NOMO-1 treated with DMSO at 0.1 percent for 48 hours (cell line): Measurements from ENCODE around the gene ACBD4.

Source experiments
- DNase-seq: peaks from one replicate; lab custom pipeline; 2025; ENCODE audit not compliant: unreplicated experiment; lab: John Stamatoyannopoulos, UW

The ACBD4 gene

DNA sequence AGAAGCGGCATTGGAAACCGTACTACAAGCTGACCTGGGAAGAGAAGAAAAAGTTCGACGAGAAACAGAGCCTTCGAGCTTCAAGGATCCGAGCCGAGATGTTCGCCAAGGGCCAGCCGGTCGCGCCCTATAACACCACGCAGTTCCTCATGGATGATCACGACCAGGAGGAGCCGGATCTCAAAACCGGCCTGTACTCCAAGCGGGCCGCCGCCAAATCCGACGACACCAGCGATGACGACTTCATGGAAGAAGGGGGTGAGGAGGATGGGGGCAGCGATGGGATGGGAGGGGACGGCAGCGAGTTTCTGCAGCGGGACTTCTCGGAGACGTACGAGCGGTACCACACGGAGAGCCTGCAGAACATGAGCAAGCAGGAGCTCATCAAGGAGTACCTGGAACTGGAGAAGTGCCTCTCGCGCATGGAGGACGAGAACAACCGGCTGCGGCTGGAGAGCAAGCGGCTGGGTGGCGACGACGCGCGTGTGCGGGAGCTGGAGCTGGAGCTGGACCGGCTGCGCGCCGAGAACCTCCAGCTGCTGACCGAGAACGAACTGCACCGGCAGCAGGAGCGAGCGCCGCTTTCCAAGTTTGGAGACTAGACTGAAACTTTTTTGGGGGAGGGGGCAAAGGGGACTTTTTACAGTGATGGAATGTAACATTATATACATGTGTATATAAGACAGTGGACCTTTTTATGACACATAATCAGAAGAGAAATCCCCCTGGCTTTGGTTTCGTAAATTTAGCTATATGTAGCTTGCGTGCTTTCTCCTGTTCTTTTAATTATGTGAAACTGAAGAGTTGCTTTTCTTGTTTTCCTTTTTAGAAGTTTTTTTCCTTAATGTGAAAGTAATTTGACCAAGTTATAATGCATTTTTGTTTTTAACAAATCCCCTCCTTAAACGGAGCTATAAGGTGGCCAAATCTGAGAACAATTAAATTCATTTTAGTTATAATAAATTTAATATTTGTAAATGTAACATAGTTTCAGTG lies 14.5 kb downstream of the ACBD4 start:
- peak; percentile 47 for DNase-seq

DNA sequence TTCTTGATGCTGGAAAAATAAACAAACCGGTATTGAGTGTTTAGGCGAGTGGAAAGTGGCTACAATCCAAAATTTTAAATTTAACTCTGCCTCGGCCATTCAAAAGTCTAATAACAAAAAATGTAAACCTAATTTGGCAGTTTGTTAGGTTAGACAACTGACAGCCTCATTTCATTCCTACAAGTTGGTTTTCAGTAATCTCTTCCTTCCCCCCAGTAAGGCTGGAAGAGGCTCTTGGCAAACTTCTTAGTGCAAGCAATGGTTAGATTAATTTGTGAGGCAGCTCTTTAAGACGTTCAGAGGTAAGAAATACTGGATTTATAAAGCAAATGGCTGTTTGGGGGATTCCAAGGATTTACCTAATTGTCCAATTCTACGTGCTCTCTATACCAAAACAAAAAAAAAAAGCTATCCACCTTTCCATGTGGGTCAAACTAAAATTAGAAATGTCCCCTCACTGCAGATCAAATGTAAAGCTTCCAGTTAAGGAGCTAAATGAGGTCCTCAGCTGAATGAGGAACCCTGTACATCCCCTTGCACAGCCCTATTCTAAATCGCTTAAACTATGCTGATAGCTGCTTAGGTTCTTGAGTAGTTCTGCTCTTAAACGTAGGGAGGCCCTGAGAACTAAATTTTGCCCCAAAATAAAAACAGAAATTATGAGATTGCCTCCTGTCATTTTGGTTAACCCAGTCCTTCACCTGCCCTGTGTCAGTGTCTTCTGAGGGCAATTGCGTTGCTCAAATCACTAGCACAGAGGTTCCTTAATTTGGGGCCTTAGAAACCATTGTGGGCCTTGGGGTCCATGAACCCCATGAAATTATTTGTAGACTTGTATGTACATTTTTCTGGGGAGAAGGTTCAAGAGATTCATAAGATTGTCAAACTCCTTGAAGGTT lies 15.7 kb downstream of the ACBD4 start:
- no peak for DNase-seq

DNA sequence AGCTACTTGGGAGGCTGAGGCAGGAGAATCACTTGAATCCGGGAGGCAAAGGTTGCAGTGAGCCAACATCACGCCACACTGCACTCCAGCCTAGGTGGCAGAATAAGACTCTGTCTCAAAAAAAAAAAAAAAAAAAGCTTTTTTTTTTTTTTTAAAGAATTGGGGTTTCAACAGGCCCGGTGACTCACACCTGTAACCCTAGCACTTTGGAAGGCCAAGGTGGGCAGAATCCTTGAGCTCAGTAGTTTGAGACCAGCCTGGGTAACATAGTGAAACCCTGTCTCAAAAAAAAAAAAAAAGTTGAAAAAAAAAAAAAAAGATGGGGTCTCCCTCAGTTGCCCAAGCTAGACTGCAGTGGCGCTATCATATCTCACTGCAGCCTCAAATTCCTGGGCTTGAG lies 19.5 kb downstream of the ACBD4 start:
- no peak for DNase-seq

DNA sequence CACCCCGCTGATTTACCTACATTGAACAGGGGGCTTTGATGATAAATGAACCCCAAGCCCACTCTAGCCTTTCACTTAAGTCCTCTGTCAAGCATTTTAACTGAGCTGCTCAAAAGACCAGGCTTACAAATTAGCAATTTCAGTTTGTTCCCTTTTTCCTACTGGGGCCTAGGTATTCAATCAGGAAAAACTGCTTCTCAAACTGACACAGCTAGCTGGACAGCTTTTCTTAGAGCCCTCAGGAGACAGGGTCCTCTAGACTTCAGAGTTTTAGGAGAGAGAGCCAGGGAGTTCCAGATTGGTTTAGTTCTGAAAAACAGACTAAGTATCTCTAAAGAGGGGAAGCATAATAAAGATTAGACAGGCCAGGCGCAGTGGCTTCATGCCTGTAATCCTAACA lies 20.0 kb downstream of the ACBD4 start:
- DNase-seq = no peak

DNA sequence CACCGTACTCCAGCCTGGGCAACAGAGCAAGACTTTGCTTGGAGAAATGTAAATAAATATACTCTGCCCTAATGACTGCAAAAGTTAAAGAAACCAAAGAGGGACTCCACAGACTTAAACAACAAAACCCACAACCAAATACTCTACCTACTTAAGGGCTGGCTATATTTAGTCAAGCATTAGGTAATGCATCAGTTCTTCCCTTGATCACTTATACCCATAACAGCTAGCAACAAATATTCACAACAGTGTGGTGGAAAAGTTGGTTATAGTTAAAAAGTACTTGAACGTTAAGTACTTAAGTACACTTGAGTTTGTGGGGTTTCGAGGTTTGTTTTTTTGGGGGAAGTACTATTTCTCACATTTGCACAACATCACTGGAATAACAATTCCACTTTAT lies 20.8 kb downstream of the ACBD4 start:
- DNase-seq = no peak

DNA sequence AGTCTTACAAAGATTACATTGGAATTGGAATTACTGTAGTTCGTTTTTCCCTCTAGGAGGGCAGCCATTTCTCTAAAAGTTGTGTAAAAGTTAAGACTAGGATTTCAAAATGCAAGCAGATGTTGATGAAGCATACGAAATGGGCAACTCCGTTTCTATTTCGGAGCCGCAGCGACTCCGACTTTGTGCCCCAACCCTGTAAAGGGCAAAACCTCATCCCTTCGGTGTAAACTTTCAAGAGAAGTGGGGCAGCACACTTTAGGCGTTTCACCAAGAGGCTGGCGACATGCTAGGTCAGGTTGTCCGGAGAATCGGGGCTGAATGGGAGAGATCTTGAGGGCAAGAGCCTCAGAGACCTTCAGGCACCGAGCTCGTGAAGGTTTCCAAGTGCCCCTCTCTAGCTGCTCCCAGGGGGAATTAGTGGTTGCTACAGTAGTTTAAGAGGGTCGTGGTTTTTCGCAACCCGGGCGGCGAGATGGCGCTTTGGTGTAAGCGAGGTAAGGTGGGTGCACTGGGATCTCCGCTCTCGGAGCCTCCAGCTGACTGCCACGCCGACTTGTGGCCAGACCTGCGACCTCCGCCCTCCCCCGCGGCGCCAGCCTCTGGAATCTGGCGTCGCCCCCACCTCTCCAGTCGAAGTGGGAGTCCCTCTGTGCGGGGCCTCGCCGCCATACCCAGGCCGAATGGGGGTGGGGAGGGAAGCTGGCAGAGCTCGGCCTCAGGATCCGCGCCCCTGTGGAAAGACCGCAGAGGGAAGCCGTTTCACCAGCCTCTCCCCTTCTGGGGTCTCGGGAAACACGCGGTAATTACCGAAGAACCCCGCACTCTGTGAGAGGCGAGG lies 25.2 kb downstream of the ACBD4 start:
- peak; percentile 30 for DNase-seq

DNA sequence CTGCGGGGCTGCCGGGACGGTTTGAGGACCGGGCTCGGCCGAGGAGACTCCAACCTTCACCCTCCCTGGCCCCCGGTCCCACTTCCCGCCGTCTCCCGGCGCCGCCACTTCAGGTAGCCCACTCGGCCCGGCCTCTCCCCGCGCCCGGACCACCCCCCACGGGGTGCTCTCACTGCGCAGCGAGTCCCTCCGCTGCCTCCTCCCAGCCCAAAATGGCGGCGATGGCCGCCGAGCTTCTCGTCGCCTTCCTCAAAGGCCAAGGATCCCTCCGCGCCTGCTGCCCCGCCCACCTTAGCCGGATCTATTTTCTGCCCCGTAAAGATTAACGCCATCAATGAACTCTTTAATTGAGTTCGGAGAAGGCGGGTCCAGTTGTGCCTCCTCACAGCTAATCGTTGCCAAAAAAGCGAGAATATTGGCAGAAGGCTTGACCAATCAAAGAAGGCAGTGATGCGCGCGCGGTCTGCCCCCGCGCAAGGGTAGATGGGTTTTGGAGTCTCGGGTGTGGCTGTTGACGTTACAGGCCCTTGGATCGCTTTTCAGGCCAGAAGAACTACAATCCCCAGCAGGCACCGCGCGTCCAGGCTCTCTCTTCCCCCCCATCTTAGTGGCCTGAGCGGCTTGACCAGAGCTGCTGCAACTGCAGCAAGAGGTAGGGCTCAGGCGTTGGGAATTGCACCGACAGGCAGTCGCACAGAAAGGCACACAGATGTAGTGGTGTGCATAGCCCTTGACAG lies 26.0 kb downstream of the ACBD4 start, which contains the start of gene HEXIM2:
Gene HEXIM2 (plus strand): TSS at position 588 of the 737 bp plus-strand sequence. CDS start 919 bp downstream, outside the sequence.
- DNase-seq = peak; percentile 99

DNA sequence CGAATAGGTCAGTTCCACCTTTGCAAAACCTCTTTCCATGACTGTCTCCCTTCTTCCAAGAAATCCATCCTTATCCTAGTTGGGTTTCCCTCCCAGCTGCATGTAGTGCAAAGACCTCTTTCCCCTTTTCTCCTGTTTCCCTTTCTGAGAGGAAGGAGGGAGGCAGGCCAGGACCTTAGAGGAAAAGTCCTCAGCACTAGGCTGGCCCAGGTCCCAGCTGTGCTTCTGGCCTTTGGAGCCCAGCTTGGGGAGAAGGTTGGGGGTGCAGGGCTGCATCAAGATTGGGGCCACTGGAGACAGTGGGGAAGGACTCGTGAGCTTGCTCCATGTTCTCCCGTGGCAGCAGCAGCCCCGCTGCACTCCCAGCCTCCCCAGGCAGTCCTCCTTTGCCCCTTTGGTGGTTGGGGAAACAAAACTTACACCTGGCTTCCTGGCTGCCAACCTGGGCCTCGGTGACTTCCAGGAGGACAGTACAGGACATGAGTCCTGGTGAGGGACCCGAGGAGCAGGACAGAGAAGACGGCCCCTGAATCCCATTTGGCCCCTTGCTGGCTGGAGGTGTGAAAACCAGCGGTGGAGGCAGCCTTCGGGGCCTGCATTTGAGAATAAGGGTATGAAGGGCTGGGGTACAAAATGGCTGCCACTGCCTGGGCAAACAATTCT lies 26.7 kb downstream of the ACBD4 start:
- DNase-seq = no peak

DNA sequence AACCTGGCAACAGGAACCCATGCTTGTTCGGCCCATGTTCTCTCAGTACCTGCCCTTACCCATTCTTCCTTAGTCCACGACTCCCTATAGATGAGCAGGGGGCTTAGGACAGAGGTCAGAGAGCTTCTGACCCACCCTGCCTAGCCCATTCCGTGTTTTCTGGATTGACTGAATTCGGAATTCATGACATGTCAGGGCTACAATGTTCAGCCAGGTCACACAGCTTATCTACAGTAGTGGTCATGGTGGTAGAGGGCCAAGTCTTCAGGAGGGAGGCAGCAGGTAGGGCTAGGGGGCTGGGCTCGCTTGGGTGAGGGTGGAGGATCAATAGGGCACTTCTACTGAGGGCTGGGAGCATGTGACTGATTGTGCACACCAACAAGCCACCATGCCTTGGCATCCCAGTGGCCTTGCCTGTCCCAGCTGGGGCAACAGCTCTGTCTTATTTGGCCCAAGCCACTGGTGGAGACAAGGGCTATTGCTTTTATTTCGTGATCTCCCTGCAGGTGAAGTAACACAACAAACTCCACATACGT lies 29.3 kb downstream of the ACBD4 start:
- no peak for DNase-seq

DNA sequence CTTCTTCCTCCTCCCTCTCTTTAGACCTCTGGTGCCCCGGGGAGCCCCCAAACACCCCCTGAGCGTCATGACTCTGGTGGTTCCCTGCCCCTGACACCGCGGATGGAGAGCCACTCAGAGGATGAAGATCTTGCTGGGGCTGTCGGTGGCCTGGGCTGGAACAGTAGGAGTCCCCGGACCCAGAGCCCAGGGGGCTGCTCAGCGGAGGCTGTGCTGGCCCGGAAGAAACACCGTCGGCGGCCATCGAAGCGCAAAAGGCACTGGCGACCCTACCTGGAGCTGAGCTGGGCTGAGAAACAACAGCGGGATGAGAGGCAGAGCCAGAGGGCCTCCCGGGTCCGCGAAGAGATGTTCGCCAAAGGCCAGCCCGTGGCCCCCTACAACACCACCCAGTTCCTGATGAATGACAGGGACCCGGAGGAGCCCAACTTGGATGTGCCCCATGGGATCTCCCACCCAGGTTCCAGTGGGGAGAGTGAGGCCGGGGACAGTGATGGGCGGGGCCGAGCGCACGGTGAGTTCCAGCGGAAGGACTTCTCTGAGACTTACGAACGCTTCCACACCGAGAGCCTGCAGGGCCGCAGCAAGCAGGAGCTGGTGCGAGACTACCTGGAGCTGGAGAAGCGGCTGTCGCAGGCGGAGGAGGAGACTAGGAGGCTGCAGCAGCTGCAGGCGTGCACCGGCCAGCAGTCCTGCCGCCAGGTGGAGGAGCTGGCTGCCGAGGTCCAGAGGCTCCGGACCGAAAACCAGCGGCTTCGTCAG lies 33.7 kb downstream of the ACBD4 start:
- no peak for DNase-seq

DNA sequence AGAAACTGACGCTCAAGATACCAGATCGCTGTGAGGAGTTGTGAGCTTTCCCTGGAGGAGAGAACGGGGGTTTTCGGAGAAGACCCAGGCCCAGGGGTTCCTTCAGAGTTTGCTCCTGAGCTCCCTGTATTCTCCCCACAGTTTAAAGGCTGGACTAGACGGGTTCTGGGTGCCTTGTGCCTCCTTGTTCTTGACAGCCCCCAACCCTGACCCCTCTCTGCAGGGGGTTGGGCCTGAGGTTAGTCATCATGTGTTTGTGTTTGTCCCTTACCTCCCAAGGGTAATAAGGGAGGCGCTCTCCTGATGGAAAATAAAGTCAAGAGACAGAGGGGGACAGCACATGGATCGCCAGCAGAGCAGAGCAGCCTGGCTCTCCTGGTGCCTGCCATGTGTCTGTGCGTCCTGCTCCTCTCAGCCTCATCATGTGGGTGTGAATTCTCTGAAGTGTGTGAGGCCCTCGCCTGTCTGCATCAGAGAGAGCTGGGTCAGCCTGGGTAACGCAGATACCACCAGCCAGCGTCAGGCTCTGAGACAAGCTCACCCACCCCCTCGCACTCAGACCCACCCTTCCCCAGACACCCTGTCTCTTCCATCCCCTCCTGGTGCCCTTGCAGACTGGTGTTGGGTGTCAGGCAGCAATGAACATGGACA lies 34.9 kb downstream of the ACBD4 start:
- DNase-seq = no peak

DNA sequence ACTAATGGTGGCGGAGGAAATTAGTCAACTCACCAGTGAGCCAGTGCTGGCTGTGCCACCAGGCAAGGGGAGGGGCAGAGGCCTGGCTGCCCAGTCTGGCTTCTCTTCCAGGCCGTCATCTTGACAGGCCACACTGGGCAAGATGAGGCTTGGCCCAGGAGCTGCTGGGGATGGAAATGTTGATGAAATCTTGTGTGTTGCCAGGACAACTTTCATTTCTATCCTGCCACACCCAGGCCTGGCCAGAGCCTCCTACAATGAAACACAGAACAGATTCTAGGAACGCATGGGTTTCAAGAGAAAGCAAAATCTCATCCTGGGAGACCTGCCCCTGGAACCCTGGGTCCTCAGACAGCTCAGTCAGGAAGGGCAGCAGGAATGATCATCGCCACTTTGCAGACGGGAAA lies 35.4 kb downstream of the ACBD4 start:
- DNase-seq = peak; percentile 46

DNA sequence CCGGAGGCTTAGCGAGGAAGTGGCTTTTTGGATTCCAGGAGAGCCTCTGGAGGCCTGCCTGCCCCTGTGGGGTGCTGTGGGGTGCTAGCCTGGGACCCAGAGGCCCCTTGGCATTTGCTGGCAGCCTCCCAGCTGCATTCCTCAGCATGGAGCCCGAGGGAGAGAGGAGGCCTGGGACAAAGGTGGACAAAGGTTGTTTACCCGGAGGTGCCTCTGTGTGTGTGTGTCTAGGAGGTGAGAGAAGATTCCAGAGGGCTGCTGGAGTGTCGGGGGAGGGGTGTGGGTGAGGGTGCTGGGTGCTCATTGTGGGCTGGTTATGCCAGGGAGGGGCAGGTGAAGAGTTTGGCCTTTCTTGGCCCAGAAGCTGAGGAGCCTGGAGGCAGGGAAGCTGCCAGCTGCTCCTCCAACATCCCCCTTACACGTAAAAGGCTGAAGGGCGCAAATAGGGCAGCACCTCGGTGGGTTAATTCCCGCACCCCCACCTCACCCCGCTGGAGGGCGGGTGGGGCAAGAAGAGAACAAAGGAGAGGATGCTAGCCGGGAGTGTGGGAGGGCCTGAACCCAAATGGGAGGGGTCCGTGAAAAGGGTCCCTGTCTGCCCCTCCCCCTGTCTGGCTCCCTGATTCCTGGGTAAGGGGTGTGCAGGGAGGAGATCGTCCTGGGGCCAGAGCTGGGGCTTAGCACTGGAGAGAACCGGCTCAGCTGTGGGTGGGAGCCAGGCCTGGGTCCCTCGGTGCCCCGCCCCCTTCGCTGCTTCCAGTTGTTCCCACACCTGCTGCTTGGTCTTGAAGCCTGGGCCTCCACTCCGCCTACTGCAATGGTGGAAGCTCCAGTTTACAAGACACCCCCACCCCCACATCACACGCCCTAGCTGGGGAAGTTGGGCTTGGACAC lies 36.1 kb downstream of the ACBD4 start:
- no peak for DNase-seq

DNA sequence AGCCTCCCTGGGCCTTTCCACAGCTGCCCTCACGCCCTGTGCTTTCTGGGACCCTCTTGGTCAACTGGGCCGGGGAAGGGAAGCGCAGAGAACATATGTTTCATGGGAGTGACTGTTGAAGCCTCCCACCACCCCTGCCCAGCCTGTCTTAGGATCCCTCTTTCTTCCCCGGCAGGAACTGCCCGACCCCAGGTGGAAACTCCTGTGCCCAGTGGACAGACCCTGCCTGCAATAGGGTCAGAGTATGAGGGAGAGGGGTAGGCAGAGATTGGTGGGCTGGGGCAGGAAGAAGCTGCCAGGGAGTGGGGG lies 36.7 kb downstream of the ACBD4 start:
- no peak for DNase-seq

DNA sequence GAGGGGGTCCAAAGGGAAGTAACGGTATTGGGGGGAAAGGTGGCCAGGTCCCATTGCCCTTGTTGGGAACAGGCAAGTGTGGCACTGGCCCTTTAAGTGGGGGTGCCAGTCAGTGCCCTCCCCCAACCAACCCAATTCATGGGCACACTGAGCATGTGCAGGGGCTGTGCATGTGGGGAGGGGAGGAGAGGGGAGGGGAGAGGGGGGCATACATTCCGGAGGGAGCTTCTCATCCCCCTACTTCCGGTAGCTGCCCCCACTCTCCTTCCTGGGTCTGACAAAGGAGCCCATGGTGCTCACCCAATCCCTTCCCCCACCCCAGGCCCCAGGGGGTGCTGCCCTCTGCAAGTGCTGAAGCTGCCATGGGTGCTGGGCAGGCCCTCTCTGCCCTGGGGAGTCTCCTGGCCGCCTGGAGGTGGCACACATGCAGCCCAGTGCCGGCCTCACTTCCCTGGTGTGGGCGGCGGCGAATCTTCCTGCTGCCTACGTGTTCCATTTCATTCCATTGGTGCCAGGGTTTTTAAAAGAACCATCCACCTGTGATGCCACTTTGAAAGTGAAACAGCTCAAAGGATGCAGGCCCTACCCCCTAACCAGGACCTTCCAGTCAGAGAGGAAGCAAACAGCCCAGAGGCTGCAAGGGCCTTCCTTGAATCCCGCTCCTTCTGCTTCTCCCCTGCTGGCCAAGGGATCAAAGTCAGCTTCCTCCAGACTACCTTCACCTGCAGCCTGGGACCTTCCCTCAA lies 37.2 kb downstream of the ACBD4 start:
- no peak for DNase-seq

DNA sequence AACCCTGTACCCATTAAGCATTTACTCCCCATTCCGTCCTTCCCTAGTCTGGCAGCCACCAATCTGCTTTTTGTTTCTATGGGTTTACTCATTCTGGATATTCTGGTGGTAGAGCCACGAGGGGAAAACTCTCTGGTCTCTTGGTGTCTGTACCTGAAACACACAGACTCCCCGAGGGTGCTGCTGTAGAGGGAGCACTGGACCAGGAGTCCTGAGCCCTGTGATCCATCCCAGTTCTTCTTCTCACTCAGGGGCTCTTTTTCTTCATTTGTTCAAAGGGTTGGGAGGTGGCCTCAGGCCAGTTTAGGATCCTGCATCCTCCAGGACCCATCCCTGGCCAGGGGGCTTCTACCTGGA lies 40.2 kb downstream of the ACBD4 start:
- DNase-seq = no peak

DNA sequence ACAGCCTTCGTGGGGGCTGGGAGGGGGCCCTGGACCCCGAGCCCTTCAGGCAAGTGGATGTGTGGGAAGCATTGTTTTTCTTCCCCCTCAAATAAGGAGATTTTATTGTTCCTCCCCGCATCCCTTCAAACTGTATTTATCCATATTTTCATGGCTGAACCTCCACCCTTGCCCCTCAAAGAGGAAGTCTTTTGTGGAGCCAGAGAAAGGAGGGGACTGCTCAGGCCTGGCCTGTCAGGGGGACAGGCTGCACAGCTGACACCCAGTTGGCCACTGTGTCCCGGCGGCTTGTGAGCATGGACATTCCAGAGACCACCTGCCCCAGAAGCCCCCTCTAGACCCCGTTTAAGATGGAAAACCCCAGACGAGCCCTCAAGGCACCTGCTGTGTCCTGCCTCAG lies 42.1 kb downstream of the ACBD4 start:
- DNase-seq = no peak
